Caco-2 (cell line): Measurements from ENCODE around the gene HEPACAM. TPM values are rescaled to one million over a fixed set of nuclear protein-coding genes. Genes with fewer than 3 reads are reported as not detected.
A peak's percentile ranks its signal among the peaks of the same experiment; 100 is the strongest.

Experiments used
- BruUV-seq: library from RNA; stranded (reverse); fragments of 400-500 nt; replicated peaks from 2 replicates; lab custom pipeline; 2021; lab: Mats Ljungman, UMichigan
- CTCF ChIA-PET: fragments of 300-600 bp; sonication (Branson Sonifier 250); formaldehyde crosslinking; loops from one replicate; lab custom pipeline; 2022; ENCODE audit warnings: antibody characterized with exemption; lab: Charles Lee
- POLR2A ChIA-PET: fragments of 300-600 bp; sonication (Branson Sonifier 250); formaldehyde crosslinking; loops from one replicate; lab custom pipeline; 2022; ENCODE audit warnings: antibody characterized with exemption; lab: Charles Lee
- DNase-seq, 2 experiments: peaks; one replicate each; pipeline versions ENCODE4 v3.0.0 to v3.0.0-alpha.2; 2020 to 2022
- H3K27me3 ChIP-seq: replicated peaks from 2 replicates; pipeline ENCODE4 v1.6.0; 2011; ENCODE audit warnings: low read length; ENCODE audit not compliant: control insufficient read depth, insufficient read depth
- H3K36me3 ChIP-seq: 2 replicates; pipeline ENCODE4 v1.5.1; 2011; ENCODE audit warnings: low read length; ENCODE audit not compliant: control insufficient read depth, insufficient read depth
- H3K4me1 ChIP-seq: fragments of 250-450 bp; sonication (Bioruptor Pico); 2 replicates; pipeline ENCODE4 v1.5.1; 2020; ENCODE audit warnings: mild to moderate bottlenecking
- H3K4me3 ChIP-seq: 2 replicates; pipeline ENCODE4 v1.5.1; 2011; ENCODE audit warnings: low read depth, mild to moderate bottlenecking, control low read depth, low read length
- H3K9me3 ChIP-seq: fragments of 250-450 bp; sonication (Bioruptor Pico); 2 replicates; pipeline ENCODE4 v1.5.1; 2020; ENCODE audit warnings: mild to moderate bottlenecking, moderate library complexity
- H3K27ac Mint-ChIP-seq: one replicate; pipeline ENCODE4 v1.8.0; 2022; ENCODE audit warnings: mixed read lengths; ENCODE audit not compliant: unreplicated experiment
- H3K27me3 Mint-ChIP-seq: one replicate; pipeline ENCODE4 v1.8.0; 2022; ENCODE audit warnings: mixed read lengths; ENCODE audit not compliant: insufficient read depth, unreplicated experiment
- H3K36me3 Mint-ChIP-seq: one replicate; pipeline ENCODE4 v1.8.0; 2022; ENCODE audit warnings: mild to moderate bottlenecking, mixed read lengths; ENCODE audit not compliant: insufficient read depth, unreplicated experiment
- H3K4me1 Mint-ChIP-seq: one replicate; pipeline ENCODE4 v1.8.0; 2022; ENCODE audit warnings: low read depth, mixed read lengths; ENCODE audit not compliant: unreplicated experiment
- H3K4me3 Mint-ChIP-seq: one replicate; pipeline ENCODE4 v1.8.0; 2022; ENCODE audit warnings: mild to moderate bottlenecking, moderate library complexity, mixed read lengths; ENCODE audit not compliant: unreplicated experiment
- H3K9me3 Mint-ChIP-seq: one replicate; pipeline ENCODE4 v1.8.0; 2022; ENCODE audit warnings: mixed read lengths; ENCODE audit not compliant: unreplicated experiment
- intact Hi-C: fragments of 100-400 bp; cut with micrococcal nuclease; formaldehyde crosslinking; loops from one replicate; pipeline ENCODE4 v1.10.0; 2022; ENCODE audit not compliant: unreplicated experiment
- total RNA-seq: library from RNA; stranded (reverse); gene quantifications from 2 replicates; pipeline ENCODE4 v1.2.3, GENCODE V29; 2022
- TF ChIP-seq, protein P1 (sequence below), 2 experiments: fragments of 200-600 bp in 1 of 2; IDR thresholded peaks; 1 replicate in 1 of 2; 2 replicates in 1 of 2; pipeline versions ENCODE4 v1.5.1 to v1.8.0; 2011 to 2022; ENCODE audit warnings: antibody characterized with exemption in 1 of 2, control low read depth in 1 of 2, inconsistent platforms in 1 of 2, low read depth in 1 of 2, low read length in 1 of 2, mild to moderate bottlenecking in 1 of 2, moderate library complexity in 1 of 2; ENCODE audit not compliant: insufficient read depth in 1 of 2, severe bottlenecking in 1 of 2, unreplicated experiment in 1 of 2

HEPACAM gene
- total RNA-seq, 1 experiment from 2014 or later: 0.11 TPM

GRCh38 chr11:124915541-124916369, 20.1 kb downstream of the HEPACAM start:
- intact Hi-C loops: no loop called here
- Mint-ChIP-seq H3K4me3 (no peak overlapping the region), H3K36me3 (no peaks in the 10 kb centered on the region), H3K27ac (no peak overlapping the region), H3K9me3 (peaks cover 45% of the 10 kb centered on the region), H3K27me3 (peaks cover 20% of the 10 kb centered on the region), H3K4me1 (no peaks in the 10 kb centered on the region)
- ChIA-PET POLR2A (no interaction called here), CTCF (no interaction called here)
- H3K4me3 ChIP-seq: no peak overlapping the region
- TF ChIP-seq, protein P1, sequence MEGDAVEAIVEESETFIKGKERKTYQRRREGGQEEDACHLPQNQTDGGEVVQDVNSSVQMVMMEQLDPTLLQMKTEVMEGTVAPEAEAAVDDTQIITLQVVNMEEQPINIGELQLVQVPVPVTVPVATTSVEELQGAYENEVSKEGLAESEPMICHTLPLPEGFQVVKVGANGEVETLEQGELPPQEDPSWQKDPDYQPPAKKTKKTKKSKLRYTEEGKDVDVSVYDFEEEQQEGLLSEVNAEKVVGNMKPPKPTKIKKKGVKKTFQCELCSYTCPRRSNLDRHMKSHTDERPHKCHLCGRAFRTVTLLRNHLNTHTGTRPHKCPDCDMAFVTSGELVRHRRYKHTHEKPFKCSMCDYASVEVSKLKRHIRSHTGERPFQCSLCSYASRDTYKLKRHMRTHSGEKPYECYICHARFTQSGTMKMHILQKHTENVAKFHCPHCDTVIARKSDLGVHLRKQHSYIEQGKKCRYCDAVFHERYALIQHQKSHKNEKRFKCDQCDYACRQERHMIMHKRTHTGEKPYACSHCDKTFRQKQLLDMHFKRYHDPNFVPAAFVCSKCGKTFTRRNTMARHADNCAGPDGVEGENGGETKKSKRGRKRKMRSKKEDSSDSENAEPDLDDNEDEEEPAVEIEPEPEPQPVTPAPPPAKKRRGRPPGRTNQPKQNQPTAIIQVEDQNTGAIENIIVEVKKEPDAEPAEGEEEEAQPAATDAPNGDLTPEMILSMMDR (IDR thresholded peaks at IDR 0.05; ENCODE audit: insufficient read depth in 1 of 2, low read depth in 1 of 2, low read length in 1 of 2, severe bottlenecking in 1 of 2, unreplicated experiment in 1 of 2): no peak
- H3K27me3 ChIP-seq: no peaks in the 10 kb centered on the region
- H3K4me1 ChIP-seq: no peaks in the 10 kb centered on the region
- H3K36me3 ChIP-seq: no peaks in the 10 kb centered on the region
- 0 out of 2 replicates have a peak, but pooled peaks cover 5% of the 10 kb centered on the region for H3K9me3 ChIP-seq
- DNase-seq: no peak
- no TSS peak for BruUV-seq

DNA sequence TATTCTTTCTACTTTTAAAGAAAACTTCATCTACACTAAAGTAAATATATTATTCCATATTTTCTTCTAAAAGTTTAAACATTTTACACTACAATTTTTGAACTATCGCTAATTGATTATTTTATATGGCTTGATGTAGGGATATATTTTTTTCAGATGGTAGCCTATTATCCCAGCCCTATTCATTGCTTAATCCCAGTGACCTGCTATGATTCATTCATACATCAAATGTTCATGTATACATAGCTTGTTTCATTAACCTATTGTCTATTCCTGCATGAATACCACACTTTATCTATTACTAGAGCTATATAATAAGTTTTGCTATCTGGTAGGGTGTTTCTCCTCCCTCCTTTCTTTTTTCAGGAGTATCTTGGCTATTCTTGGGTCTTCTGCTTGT, 33.2 kb downstream of the HEPACAM start:
- Histone ChIP-seq H3K27me3 (peaks cover 5% of the 10 kb centered on the region), H3K9me3 (no peaks in the 10 kb centered on the region), H3K4me1 (no peaks in the 10 kb centered on the region), H3K4me3 (no peak overlapping the region), H3K36me3 (no peaks in the 10 kb centered on the region)
- DNase-seq: no peak
- Mint-ChIP-seq H3K4me3 (no peak overlapping the region), H3K36me3 (no peaks in the 10 kb centered on the region), H3K9me3 (peaks cover 16% of the 10 kb centered on the region), H3K27ac (no peak overlapping the region), H3K27me3 (peaks cover 13% of the 10 kb centered on the region), H3K4me1 (no peaks in the 10 kb centered on the region)
- CTCF ChIA-PET: no interaction called here
- no TSS peak for BruUV-seq
- intact Hi-C loops: no loop called here
- POLR2A ChIA-PET: no interaction called here
- TF ChIP-seq, protein P1 (IDR thresholded peaks at IDR 0.05; ENCODE audit: insufficient read depth in 1 of 2, low read depth in 1 of 2, low read length in 1 of 2, severe bottlenecking in 1 of 2, unreplicated experiment in 1 of 2): no peak

DNA sequence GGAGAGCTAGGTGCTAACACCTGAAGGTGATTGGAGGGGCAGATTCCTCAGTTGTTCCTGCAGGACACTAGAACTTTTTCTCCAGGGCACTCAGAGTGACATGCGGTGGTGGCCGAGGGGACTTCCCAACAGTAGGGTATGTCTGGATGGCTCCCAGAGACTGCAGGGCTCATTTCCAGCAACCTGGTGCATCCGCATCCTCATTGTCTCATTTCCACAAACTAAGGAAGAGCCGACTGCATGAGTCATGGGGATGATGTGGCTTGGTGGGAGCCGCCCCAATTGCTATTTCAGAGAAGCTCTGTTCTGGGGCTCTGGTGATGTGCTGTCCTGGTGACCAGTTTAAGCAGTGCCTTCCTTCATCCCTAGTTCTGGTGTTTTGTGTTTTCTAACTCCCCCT, 35.4 kb downstream of the HEPACAM start:
- POLR2A ChIA-PET: no interaction called here
- Histone ChIP-seq H3K4me3 (no peak overlapping the region), H3K27me3 (peaks cover 6% of the 10 kb centered on the region), H3K4me1 (no peaks in the 10 kb centered on the region), H3K9me3 (no peaks in the 10 kb centered on the region), H3K36me3 (no peaks in the 10 kb centered on the region)
- no TSS peak for BruUV-seq
- Mint-ChIP-seq H3K27me3 (peaks cover 13% of the 10 kb centered on the region), H3K9me3 (peaks cover 4% of the 10 kb centered on the region), H3K27ac (no peak overlapping the region), H3K36me3 (no peaks in the 10 kb centered on the region), H3K4me3 (no peak overlapping the region), H3K4me1 (no peaks in the 10 kb centered on the region)
- DNase-seq: peak in 1 of 2 experiments; percentile 34
- TF ChIP-seq, protein P1 (IDR thresholded peaks at IDR 0.05; ENCODE audit: insufficient read depth in 1 of 2, low read depth in 1 of 2, low read length in 1 of 2, severe bottlenecking in 1 of 2, unreplicated experiment in 1 of 2): no peak
- intact Hi-C loops: no loop called here
- CTCF ChIA-PET: no interaction called here
